Amygdala (tissue), 56 donors: ENCODE data around the gene IRF2BPL.
"Not testable (repeated sequence)": the region's sequence is repeated elsewhere in the genome, so short reads cannot be mapped to it uniquely, and the experiment has no call there.

Experiments used
- DNase-seq, 56 donors: peaks; one replicate each; lab custom pipeline; 2025; lab: John Stamatoyannopoulos, UW

Gene IRF2BPL

DNA sequence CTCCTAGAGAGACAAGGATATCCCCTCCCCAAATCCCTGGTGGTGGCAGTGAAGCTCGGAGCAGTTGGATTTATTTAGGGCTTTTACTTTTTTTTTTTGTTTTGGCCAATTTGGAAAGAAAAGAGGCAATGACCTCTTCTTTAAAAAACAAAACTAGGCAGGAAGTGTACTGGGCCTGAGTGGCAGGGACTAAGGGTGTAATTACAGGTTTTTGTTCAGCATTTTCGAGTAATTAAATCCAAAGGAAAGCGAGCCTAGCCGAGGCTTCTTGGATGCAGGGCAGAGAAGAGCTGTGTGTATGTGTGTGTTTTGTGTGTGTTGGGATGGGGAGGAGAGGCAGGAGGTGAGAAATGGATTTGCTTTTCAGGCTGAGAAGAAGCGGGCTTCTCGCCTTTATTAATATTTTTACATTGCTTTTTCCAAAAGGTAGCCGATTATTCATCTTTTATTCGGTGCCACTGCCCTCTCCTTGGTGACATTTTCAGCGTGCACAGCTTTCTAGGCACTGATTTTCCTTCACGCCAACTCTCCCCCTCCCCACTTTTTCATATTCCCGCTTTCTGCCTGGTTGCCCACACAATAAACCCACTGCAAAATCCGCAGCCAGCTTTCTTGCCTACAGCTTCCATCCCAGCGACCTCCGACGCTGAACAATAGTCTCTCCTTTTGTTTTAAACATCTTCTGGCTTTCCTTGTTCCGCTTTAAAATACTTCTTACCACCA, 8.9 kb upstream of the IRF2BPL start:
- DNase-seq: peak in 1 of 56 donors; percentile 14

- DNase-seq: peak in 1 of 56 donors; percentile 20
Observed at GRCh38 chr14:77036484-77037214, 8.1 kb upstream of the IRF2BPL start.

DNA sequence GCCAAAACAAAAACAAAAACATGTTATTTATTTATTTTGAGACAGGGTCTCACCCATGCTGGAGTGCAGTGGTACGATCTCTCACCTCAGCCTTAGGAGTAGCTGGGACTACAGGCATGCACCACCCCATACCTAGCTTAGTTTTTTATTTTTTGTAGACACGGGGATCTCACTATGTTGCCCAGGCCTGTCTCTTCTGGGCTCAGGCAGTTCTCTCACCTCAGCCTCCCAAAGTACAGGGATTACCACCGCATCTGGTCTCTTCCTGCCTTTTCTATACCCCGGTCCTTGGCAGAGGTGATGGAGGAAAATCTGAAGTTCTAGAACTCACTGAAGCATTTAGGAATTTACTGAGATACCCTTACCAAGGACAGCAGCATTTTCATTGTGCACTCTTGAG, 6.8 kb upstream of the IRF2BPL start:
- no peak for DNase-seq

DNA sequence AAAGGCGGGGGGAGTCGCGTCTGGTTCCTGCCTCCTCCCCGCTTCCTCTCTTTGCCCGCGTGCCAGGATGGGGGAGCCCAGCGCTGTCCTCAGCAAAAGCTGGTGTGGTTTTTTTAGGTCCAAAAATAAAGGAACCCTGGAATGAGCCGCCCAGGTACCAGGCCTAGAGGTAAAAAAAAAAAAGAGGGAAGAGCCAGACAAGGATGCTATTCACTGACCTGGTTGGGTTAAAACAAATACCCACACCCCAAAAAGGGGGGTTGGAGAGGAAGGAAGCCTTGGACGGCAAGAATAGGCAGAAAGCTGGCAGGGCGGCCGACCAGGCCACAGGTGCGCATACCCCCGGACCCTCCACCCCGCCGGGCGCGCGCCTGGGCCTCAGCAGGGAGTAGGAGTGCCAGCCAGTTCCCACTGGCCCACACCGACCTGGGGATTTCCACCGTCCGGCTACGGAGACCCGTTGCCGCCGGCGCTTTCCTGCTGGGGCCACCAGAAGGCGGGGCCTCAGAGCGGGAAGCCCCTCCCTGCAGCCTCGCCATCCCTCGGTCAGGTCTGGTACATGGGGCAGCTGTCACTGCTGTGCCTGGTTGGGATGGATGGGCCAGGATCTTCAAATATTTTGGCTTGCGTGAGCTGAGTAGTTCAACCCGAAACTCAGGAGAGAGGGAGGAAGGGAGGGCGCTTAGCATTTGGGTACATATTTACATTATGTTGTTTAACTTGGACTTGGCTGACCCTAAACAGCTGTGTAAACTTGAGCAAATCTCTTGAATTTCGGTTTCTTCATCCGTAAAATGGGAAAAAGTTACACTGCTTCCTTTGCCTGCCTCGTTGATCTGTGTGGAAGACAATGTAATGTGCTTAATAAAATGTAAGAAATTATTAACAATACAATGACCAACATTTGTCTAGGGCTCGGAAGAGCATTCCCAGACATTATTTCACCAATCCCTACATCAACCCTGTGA, 5.4 kb upstream of the IRF2BPL start:
- DNase-seq: peak in 34 of 56 donors; percentile 21 to 76 (median 47)

DNA sequence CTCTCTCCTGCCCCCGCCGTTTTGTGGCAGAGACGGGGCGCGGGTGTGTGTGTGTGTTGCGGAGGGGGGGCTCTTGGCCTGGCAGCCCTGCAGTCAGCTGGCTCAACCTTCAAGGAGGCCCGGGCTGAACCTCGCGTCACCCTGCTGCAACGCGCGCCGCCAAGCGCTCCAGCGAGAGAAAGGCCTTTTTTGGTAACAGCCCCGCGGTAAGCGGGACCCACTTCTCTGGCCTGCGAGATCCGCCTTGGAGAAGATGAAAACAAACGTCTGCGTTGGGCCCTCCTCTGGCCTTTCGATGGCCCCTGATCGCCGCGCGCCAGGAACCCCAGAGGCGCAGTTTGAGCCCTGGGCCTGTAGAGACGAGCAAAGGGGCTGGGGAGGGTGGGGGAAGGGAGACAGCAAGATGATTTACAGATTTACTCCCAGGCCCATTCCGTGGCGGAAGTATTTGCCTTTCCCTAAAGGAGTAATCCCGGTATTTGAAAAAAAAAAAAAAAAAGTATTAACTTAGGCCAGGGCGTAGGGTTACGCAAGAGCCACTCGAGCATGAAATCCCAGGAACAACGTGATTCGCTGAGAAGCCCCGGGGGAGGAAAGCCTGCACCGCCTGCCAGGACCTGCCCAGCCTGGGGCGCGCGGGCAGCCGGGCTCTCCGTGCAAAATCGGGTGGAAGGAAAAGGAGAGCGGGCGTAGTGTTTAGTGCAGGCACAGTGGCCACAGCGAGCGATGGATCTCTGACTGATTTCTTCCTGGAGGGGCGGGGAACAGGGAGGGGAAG, 4.5 kb upstream of the IRF2BPL start:
- DNase-seq: peak in 50 of 56 donors; percentile 22 to 86 (median 69)

GRCh38 chr14:77032491-77032843, 4.0 kb upstream of the IRF2BPL start:
- DNase-seq: no peak

DNA sequence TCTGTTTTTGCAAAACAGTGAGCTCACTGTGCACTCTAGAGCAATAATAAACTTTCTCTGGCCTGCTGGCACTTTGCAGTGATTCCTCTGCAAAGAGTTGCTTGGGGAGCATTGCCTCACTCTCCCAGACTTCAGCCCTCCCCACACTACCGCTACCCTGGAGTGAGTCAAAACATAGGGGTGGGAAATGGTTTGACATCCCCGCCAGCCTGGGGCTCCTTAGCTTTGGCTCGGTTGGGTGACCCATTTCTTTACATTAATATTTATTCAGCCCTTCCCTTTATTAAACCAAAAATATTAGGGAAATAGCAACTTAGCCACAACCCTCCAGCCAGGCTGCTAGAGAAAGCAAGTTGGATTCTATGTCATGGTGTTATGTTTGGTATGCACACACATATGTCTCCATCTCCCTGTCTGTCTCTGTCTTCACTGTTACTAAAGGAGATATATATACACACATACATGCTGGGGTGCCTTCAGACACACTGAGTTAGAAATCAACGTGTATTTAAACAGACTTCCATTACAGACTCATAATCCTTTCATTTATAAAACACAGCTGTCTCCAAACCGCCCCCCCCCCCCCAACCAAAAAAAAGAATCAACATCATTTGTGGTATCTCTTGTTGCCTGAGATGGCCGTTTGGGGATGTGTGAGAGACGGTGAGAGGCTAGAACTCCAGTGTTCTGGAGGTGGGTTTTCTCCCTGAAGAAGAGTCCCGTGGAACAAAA, 3.4 kb upstream of the IRF2BPL start:
- DNase-seq: peak in 1 of 56 donors; percentile 17

DNA sequence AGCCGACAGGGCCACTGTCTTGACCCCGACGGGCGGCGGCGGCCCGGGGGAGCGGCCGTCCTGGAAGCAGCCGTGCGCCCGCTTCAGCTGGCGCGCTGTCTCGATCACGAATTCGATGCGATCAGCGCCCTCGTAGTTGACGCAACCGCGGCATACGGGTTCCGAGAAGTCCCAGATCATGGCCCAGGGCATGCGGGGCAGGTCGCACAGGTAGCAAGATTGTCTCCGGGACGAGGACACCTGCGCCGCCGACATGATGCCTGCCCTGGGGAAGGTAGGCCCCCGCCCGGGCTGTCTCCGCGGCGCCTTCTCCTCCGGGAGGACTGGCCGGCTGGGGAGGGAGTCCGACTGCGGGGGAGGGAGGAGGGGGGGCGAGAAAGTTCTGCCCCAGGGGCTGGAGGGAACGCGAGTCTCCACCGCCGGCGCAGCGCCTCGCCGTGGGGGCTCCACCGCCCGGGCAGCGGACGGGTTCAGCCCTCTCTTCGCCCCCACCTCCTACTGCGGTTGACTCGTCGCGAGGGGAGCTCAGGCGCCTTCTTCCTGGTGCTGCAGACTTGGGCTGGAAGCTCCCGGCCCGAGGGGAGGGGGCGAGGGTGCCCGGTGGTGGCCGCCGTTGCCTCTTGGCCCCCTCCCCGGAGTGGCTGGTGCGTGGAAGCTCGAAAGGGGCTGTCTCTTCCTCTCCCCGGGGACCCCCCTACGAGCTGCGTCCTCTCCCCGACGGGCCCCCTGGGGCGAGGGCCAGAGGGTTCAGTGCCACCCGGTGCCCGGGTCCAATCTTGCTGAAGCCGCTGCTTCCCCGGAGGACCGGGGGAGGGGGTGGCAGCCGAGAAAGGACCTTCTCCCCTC, 747 bp downstream of the IRF2BPL start:
- peak in 47 of 56 donors; percentile 42 to 92 (median 70) for DNase-seq

DNA sequence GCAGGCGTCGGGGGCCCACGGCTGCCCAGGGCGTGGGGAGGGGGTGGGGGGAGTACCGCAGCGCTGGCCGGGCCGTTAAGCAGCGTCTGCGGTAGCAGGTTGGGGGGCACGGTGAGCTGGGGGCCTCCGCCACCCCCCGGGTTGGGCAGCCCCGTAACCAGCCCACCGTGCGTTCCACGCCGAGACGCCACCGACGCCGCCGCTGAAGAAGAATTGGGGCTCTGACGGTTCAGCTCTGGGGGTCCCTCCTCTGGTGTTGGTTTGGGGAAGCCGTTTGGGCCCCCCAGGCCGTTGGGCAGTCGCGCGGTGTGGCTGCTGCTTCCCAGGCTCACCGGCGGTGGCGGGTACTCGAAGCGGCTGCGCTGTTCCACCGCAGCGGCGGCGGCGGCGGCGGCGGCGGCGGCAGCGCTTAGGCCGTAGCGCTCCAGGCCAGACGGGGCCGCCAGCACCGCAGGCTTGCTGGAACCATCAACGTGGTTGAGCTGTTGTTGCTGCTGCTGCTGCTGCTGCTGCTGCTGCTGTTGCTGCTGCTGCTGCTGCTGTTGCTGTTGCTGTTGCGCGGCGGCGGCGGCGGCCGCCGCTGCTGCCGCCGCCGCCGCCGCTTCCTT, 1.5 kb downstream of the IRF2BPL start:
- peak in 16 of 56 donors; percentile 18 to 68 (median 48) for DNase-seq

GRCh38 chr14:77026166-77026929, 2.2 kb downstream of the IRF2BPL start:
- peak in 12 of 56 donors; percentile 9 to 50 (median 24) for DNase-seq

GRCh38 chr14:77025744-77026165, 2.8 kb downstream of the IRF2BPL start:
- DNase-seq: peak in 1 of 56 donors; percentile 13

GRCh38 chr14:77024171-77024691, 4.3 kb downstream of the IRF2BPL start:
- peak in 14 of 56 donors; percentile 12 to 37 (median 28) for DNase-seq

GRCh38 chr14:77023001-77023996, 5.2 kb downstream of the IRF2BPL start:
- DNase-seq: peak in 16 of 56 donors; percentile 13 to 73 (median 32)

DNA sequence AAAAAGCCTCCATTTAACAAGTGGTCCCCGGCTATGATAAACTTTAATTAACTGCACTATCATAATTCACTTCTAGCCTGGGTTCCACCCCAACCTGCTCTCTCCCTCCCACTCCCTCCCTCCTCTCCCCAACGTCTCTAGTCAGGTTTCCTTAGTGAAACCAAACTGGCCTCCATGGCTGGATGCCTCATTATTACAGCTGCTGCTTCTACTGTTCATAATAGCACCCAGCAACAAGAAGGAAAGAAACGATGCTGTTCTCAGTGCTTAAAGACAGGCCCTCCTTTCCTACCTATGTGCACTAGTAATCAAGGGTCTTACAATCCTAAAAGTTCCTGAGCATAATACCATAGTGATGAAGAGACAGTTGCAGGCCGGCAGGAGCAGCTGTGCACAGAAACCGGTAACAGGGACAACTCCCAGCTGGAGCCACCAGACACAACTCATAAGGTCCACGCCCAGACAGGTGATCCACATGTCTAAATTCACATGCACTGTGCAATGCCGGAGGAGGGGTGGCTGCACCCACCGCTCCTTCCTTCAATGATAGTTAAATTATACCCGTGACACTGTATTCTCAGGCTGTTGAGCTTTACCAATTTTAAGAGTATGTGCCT, 6.2 kb downstream of the IRF2BPL start:
- DNase-seq: no peak

DNA sequence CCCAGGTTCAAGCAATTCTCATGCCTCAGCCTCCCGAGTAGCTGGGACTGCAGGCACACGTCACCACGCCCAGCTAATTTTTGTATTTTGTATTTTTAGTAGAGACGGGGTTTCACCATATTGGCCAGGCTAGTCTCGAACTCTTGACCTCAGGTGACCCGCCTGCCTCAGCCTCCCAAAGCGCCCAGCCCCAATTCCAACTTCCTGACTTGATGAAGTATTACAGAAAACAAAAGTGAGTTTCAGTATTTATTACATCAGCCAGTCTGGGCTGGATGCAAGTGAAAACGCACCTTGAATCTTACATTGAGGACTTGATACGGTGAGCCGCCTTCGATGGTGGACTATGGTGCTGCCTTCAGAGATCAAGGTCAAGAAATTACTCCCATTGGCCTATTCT, 7.1 kb downstream of the IRF2BPL start:
- DNase-seq: not testable (repeated sequence)
